Stimulated activated CD4-positive, alpha-beta T cell treated with anti-CD3 and anti-CD28 coated beads, Interleukin-4, amount 100 ng/mL, for 1 hour (primary cell): Measurements from ENCODE around the gene RIMBP3C.
A peak's percentile ranks its signal among the peaks of the same experiment; 100 is the strongest.
"Not testable (repeated sequence)": the region's sequence is repeated elsewhere in the genome, so short reads cannot be mapped to it uniquely, and the experiment has no call there.

Experiments used
- DNase-seq: peaks from one replicate; pipeline ENCODE4 v3.0.0-alpha.2; 2020

The RIMBP3C gene

GRCh38 chr22:21551361-21551760 is at the start of gene RIMBP3C:
RIMBP3C (minus strand) TSS chr22:21551461; CDS start chr22:21550976, 485 bp downstream.
- DNase-seq = not testable (repeated sequence)

- DNase-seq = no peak
These were observed 48.0 kb upstream of the RIMBP3C start for GRCh38 chr22:21599053-21599893.

DNA sequence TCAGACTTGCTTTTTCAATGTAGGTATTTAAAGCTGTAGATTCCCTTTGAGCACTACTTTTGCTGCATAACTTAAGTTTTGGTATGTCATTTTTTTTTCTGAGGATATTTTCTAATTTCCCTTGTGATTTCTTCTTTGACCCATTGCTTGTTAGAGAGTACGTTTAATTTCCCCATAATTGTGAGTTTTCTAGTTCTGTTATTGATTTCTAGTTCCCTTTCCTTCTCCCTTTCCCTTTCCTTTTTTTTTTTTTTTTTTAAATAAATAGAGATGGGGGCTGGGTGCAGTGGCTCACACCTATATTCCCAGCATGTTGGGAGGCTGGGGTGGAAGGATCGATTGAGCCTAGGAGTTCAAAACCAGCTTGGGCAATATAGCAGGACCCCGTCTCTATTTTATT is 47.0 kb upstream of the RIMBP3C start:
- DNase-seq = no peak

DNA sequence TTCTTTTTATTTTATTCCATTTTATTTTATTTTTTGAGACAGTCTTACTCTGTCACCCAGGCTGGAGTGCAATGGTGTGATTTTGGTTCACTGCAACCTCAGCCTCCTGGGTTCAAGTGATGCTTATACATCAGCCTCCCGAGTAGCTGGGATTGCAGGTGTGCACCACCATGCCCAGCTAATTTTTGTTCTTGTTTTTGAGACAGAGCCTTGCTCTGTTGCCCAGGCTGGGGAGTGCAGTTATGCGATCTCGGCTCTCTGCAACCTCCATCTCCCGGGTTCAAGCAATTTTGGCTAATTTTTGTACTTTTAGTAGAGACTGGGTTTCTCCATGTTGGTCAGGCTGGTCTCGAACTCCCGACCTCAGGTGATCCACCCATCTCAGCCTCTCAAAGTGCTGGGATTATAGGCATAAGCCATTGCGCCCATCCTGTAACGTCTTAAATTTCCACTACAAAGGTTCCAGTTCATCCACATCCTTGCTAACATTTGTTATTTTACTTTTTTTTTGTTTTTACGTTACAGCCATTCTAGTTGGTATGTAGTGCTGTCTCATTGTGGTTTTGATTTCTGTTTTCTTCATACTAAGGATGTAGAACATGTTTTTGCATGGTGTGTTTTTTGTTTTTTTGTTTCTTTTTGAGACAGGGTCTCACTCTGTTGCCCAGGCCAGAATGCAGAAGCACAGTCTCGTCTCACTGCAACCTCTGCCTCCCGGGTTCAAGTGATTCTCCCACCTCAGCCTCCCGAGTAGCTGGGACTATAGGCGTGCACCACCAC is 45.3 kb upstream of the RIMBP3C start:
- DNase-seq = not testable (repeated sequence)

DNA sequence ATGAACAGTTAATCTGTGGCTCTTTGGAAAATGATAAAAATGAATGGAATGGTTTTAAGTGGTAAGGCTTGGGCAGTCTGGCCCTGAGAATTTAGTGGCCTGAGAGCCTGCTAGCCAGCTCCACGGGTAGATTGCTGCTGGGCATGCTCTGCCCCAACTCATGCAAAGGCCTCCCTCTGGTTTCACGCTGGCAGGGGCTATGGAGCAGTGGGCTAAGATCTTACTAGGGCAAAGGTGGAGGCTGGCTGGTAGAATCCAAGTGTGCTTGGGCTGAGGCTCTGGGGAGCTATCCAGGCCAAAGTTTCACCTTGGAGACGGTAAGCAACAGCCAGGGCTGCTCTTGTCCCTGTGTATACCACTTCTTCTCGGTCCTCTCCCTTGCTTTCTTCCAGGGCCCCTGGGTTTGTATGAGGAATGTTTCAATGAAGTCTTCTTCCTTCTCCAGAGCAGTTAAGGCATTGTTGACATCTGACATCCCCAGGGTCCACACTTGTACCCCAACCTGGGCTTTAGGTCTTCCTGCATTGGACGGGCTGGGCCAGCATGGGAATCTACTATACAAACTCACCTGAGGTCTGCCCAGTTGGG is 43.7 kb upstream of the RIMBP3C start:
- no peak for DNase-seq

- DNase-seq = no peak
These were observed 42.4 kb upstream of the RIMBP3C start for GRCh38 chr22:21593406-21594232.

DNA sequence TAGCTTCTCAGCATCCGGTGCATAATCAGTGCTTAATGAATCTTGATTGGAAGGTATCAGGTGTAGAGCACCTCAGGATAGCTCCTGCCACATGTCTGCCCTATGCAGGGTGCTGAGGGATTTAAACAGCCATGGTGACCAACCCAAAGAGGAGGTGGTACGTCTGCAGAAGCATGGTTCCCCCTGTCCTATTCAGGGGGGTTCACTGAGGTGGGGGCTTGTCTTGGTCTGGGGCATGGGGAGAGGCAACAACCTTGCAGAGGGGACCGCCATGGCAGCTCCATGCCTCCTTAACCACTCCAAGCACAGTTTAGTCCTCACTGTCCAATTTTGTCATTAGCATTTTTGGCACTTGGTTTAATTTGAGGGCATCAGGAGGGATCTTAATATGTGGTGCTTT is 41.2 kb upstream of the RIMBP3C start:
- DNase-seq = no peak

- DNase-seq = no peak
These were observed 40.4 kb upstream of the RIMBP3C start for GRCh38 chr22:21591695-21592094.

GRCh38 chr22:21590809-21591641 is 39.8 kb upstream of the RIMBP3C start:
- no peak for DNase-seq

DNA sequence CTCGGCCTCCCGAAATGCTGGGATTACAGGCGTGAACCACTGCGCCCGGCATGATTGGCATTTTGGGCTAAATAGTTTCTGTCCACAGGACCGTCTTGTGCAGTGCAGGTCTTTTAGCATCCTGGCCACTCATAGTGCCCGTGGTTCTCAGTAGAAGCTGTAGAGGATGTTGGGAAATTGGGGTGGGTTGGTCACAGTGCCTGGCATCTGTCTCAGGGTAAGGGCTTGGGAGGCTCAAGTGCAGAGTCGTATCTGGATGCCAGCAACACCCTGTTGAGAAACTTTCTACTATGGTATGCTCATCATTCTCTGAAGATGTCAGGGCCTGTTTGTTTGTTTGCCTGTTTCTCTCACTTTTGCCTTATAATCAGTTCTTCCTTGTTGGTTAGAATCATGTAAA is 38.1 kb upstream of the RIMBP3C start:
- no peak for DNase-seq

DNA sequence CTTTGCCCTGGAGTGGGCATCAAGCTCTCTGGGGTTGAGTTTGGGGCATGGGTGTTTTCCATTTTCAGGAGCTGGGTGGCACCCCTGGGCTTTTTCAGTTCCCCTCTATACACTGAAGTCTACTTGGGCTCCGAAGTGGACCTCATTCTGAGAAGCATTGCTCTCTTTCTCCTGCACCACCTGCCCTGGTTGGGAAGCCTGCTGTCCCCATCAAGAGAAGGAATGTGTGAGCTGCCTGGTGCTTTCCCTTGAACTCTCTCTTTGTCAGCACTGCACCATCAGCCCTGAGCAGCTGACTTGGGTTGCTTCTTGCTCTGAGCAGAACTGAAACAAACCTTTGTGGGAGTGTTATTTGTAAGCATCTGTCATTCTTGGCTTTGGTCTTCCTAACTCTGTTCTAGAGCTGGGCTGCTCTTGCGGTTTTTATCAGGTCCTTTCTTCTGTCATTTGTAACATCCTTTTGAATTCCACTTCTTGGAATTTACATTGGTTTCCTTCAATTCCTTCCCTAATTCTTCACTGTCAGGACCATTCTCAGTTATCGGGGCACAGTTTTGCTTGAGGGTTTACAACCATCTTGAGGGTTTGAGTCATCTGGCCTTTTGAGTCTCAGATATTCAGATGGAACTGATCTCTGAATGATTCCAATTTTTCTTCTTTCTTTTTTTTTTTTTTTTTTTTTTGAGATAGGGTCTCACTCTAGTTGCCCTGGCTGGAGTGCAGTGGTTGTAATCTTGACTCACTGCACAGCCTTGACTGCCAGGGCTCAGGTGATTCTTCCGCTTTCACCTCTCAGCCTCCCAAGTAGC is 36.7 kb upstream of the RIMBP3C start:
- DNase-seq = peak; percentile 39

- DNase-seq = no peak
These were observed 34.1 kb upstream of the RIMBP3C start for GRCh38 chr22:21585389-21585788.

- no peak for DNase-seq
These were observed 31.8 kb upstream of the RIMBP3C start for GRCh38 chr22:21582801-21583740.

DNA sequence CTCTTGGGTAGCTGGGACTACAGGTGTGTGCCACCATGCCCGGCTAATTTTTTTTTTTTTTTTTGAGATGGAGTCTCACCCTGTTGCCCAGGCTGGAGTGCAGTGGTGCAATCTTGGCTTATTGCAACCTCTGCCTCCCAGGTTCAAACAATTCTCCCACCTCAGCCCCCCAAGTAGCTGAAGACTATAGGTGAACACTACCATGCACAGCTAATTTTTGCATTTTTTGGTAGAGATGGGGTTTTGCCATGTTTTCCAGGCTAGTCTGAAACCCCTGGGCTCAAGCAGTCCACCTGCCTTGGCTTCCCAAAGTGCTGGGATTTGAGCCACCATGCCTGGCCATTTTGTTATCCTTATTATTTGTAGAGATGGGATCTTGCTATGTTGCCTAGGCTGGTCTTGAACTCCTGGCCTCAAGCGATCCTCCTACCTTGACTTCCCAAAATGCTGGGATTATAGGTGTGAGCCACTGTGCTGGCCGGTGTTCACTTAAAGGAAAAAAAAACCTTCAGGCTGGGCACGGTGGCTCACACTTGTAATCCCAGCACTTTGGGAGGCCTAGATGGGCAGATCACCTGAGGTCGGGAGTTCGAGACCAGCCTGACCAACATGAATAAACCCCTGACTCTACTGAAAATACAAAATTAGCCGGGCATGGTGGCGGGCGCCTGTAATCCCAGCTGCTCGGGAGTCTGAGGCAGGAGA is 29.9 kb upstream of the RIMBP3C start:
- not testable (repeated sequence) for DNase-seq

GRCh38 chr22:21580623-21581007 is 29.4 kb upstream of the RIMBP3C start:
- not testable (repeated sequence) for DNase-seq

- no peak for DNase-seq
These were observed 28.2 kb upstream of the RIMBP3C start for GRCh38 chr22:21579474-21579851.

- no peak for DNase-seq
These were observed 22.7 kb upstream of the RIMBP3C start for GRCh38 chr22:21573750-21574494.

GRCh38 chr22:21573293-21573734 is 22.1 kb upstream of the RIMBP3C start:
- no peak for DNase-seq
